ENCODE measurements around the gene UBE2E1. TPM values are rescaled to one million over a fixed set of nuclear protein-coding genes. Genes with fewer than 3 reads are reported as not detected.

Gene UBE2E1
- 98.2 and 285 TPM in 2 replicates for total RNA-seq

DNA sequence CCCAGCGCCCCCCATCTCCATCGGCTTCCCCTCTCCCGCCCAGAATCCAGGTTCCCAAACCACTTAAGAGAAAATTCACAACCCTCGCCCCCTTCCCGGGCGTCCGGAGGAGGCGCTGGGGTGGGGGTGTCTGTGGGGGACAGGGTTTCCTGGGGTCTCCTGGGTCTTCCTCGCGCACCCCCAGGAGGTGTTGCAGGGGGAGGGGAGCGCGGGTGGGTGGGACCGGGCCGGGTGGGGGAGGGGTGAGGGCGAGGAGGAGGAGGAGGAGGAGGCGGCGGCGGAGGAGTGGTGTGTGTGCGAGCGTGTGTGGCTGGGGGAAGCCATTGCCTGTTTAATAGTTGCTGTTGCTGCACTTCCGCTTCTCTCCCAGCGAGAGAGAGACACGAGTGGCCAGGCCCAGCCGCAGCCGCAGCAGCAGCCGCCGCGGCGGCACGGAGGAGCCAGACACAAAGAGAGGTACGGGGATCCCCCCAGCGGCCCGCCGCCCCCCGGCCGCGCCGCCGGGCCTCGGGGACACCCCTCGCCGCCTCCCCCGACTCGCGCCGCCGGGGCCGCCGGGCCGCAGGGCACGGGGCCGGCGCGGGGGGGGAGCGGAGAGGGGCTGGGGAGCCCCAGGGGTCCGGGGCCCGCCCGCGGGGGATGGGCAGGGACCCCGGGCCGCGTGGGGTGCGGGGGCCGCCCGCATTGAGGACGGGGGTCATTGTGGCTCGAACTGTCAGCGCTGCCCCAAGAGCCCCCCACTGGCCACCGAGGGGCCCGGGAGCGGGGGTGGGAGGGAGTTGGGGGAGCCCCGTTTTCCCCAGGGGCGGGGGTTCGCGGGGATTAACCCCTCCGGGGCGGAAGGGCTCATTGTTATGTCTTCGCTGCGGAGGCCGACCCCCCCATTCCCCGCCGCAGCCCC, at the start of gene UBE2E1:
Gene UBE2E1 (plus strand): TSS at position 323 of the 901 bp plus-strand sequence. CDS start 1,315 bp downstream, outside the sequence.
- DNase-seq (ENCODE audit: low read depth) = peak; percentile 50

DNA sequence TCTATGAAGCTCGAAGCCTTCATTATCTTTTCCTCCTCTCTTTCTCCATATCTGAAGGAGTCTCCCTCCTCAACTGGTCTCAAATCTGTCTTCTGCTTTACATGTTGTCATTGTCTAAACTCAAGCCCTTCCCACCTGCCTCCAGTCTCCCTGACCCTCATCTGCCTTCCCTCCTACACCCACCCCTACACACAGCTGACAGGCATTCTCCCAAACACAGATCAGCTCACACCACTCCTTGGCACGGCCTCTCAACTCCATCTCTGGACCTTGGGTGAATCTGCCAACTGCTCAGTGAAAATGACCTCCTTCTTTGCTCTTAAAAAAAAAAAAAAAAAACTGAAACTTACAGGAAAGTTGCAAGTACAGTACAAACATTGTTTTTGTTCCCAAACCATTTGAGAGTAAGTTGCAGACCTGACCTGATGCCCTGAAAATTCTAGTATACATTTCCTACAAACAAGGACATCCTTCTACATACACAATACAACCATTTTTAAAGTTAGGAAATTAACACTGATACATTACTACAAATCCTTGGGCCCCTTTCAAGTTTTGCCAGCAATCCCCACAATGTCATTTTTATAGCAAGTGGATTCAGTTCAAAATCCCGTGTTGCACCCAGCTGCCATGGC, 49.4 kb upstream of the UBE2E1 start:
- no peak for DNase-seq (ENCODE audit: low read depth)

DNA sequence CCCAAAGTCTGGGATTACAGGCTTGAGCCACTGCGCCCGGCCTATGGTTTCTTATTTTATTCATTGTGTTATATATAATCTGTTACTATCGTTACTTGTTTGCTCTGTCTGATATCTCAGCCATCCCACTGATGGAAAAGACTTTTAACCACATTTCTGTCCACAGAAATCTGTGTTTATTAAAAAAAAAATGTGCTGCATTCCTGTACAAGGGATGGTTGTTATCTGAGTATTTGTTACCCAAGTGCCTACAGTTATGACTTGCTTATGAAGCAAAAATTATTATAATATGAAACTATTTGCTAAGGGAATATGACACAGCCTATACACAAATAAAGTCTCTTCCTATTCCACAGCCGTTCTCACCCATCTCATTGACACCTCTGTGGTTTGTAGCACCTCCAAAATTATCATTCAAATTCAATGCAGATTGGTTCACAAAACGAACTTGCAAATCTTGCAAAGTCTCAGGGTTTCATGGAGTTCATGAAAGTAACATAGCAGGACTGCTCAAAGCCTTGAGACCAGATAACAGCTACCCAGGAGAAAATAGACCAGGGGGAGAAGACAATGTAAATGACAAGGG, 47.4 kb upstream of the UBE2E1 start:
- DNase-seq (ENCODE audit: low read depth) = no peak

DNA sequence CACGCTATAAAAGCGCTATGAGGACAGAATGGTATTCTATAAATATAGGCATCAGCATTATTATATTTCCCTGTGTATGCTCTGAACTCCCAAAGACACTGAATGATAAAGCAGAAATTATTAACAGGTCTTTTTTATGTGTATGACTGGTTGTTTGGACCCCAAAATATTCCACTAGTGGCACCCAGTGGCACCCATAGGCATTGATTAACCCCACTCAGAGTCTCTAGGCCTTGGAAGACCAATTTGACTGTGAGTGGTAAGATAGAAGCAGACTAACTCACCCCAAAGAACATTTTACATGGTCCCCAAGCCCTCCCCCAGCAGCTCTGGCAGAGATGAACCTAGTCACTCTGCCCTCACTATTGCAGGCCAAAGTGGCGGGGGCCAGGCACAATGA, 45.4 kb upstream of the UBE2E1 start:
- no peak for DNase-seq (ENCODE audit: low read depth)

DNA sequence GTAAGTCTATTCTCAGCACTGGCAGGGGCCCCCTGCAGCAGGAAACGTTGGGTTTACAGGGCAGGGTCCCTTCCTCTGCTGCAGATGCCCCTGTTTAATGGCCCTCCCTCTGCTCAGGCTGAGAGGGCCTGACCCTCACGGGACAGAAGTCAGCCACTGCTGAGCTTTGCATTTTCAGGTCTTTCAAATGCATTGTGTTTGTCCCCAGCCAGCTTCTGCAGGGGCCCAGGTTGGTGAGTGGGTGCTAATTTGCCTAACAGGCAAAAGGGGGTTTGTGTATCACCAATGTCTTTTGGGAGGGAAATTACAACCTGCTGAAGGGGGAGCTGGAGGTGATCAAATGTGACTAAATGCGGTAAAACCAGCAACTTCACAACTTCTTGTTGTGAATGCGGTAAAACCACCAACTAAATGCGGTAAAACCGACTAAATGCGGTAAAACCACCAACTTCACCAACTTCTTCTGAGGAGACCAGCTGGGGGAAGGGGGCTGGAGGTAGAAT, 44.8 kb upstream of the UBE2E1 start:
- no peak for DNase-seq (ENCODE audit: low read depth)

DNA sequence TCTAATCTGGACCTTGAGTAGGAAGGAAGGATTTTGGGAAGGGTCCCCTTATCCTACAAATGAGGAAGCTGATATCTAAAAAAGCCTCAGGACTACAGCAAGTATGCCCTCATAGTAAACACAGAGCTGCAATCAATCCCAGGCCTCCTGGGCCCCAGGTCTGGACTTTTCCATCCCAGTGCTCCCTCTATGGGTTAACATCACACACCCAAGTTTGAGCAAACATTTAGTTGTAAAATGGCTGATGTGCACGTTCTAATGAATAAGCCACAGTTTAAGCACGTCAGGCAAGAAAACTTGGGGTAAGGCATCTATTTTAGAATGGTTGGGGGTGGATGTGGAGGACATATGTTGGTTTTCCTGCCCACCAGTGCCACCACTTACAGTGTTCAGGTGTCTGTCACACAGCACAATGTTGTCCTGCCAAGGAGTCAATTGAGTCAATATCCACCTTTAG, 44.3 kb upstream of the UBE2E1 start:
- peak; percentile 60 for DNase-seq (ENCODE audit: low read depth)

DNA sequence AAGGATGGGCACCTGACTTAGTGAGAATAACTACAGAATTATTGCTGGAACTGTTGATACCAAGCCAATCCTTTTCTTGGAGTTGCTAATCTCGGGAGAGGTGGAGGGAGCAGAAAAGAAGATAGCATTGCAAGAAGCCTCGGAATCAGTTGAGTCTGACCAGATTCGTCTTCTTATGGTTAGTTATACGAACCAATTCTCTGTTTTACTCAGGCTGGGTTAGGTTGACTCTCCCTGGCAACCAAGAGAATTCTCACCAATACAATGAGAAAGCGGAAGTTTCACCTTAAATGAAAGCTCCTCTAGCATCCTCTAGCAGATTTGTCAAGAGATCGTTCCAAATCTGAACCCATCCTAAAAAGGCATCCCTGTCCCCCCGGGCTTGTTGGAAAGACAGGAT, 43.5 kb upstream of the UBE2E1 start:
- DNase-seq (ENCODE audit: low read depth) = no peak

DNA sequence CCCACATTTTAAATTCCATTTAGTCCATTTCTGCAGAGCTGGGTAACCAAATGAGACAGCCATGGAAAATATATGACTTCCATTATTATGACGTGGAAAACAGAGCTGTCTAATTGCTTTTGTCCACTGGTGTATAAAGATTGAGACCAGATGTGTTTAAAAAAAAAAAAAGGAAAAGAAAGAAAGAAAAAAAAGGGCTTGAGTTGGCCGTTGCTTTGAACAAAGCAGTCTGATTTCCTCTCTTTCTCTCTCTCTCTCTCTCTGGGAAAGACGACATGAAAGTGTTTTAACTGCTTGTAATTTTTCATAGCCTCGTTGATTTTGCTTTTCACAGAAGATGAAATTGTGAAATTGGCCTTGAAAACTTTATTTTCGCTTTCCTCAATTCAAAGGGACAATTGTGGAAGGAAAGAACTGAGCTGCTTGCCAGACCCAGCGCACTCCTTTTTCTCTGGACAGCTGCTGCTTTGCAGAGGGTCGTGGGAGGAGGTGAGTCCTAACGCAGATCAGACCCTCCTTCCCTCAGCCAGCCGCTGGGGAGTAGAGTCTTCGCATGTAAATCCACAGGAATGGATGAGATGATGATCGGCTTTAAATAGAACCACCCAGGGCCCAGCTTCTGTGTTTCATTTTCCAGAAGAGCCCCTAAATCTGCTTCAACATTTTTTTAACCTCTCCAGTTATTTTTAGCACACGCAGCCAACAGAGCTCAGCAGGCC, 42.8 kb upstream of the UBE2E1 start:
- no peak for DNase-seq (ENCODE audit: low read depth)

DNA sequence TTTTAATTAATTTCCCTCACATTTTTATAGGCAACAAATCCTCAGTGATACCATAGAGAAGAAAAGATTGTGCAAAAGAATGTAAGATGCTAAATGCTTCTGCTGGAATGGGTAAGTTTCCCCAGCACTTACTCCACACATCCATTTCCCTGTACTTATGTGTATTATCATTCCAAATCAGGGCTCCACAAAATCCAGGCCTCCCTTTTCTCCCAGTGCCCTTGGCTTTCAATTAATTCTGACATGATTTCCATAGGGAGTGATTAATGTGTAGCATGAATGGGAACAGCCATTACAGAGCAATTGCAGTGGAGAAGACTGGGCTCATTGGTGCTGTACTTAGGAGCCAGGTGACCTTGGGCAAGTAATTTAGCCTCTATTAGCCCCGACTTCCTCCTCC, 41.3 kb upstream of the UBE2E1 start:
- no peak for DNase-seq (ENCODE audit: low read depth)

DNA sequence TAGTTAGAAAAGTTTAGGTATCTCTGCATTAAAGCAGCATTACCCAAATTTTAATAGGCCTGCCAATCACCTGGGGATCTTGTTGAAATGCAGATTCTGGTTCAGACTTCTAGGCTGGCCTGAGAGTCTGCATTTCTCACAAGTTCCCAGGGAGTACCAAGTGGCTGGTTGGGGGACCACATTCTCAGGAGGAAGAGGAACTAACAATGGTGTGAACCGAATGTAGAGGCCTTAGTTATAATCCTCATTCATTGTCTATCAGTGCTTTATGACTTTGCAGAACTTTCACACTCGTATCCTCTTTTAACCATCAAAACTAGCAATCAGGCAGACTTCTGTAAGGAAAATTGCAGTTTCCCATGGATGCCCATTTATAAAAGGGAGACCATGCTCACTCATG, 38.2 kb upstream of the UBE2E1 start:
- no peak for DNase-seq (ENCODE audit: low read depth)

DNA sequence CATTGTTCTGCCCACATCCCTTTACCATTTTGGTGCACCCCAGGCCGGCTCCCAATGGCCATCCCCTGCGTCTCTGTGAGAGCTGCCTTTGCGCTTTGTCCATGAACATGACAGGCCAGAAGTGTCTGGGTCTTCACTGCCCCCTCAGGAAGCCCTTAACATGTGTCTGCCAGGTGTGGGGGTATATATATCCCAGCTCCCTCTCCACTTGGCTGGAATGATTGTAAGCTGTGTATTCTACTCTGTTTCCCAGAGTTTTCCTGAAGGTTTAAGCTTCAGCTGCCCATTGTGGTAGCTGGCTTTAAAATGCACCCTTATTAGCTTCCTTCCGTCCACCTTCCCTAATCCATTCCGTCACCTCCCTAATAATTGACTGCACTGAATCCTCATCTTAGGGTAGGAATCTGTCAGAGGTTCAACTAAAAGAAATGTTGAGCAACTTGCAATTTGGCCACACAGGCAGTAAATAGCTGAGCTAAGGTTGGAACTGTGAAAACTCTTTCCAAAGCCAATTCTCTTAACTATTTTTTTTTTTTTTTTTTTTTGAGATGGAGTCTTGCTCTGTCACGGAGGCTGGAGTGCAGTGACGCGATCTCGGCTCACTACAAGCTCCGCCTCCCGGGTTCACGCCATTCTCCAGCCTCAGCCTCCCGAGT, 30.4 kb upstream of the UBE2E1 start:
- no peak for DNase-seq (ENCODE audit: low read depth)

DNA sequence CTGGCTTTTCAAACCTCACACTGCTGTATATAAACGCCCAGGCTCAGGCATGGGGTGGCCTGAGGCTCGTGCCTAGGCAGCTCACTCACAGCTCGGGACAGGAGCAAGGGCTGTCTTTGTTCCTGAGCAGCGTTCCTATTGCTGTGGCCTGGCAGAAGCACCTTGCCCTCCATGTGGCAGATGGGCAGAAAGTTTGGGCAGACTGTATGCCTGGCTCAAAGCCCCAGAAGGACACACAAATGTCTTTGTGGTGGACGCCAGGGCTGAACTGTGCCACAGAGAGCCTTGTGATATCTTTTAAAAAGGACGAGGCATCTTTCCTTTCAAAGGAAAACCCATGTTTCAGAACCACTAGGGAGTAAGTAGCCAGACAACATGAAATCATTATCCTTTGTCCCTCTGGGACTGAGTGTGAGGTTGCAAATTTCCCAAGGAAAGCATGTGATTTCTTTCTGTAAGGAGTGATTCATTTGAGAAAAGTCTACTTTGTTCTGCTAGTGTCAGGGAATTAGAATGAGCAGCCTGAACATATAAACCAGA, 29.3 kb upstream of the UBE2E1 start:
- DNase-seq (ENCODE audit: low read depth) = peak; percentile 87

DNA sequence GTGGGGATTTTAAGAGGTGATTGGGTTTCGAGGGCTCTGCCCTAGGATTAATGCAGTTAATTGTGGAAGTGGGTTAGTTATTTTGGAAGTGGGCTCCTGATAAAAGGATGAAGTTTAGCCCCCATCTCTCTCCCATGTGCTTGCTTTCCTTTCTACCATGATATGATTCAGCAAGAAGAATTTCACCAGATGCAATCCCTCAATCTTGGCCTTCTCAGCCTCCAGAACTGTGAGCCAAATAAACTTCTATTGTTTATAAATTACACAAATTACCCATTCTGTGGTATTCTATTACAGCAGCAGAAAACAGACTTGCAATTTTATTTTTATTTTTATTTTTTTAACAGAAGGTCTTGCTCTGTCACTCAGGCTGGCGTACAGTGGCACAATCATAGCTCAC, 27.3 kb upstream of the UBE2E1 start:
- no peak for DNase-seq (ENCODE audit: low read depth)

DNA sequence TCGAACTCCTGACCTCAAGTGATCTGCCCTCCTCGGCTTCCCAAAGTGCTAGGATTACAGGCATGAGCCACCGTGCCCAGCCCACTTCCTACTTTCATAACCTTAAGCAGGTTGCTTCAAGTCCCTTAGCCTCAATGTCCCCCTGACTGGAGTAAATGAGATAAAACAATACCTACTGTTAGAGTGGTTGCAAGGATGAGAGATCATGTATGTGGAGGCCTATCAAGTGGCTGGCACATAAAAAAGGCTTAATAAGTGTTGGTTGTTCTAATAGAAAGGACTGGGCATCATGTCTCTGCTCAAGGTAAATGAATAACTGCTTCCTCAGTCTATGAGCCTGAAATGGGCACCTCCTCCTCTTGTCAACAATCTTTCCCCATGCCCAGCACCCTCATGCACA, 25.9 kb upstream of the UBE2E1 start:
- DNase-seq (ENCODE audit: low read depth) = peak; percentile 75

DNA sequence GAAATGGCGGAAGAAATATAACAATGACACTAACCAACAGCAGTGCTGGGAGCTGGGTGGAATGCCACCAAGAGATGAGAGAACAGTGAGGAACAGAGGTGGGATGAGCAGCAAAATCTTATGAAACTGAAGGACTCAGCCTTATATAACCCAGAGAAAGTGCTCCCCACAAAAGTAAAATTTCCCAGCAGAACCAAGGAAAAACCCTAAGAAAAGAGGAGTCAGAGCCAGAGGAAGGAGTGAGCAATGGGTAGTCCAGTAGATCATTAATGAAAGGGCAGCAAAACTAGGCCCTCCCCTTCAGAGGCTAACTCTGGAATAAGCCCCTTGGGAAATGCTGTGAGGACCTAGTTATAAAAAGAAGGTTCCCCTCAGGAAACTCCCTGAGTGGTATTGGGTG, 24.7 kb upstream of the UBE2E1 start:
- no peak for DNase-seq (ENCODE audit: low read depth)

DNA sequence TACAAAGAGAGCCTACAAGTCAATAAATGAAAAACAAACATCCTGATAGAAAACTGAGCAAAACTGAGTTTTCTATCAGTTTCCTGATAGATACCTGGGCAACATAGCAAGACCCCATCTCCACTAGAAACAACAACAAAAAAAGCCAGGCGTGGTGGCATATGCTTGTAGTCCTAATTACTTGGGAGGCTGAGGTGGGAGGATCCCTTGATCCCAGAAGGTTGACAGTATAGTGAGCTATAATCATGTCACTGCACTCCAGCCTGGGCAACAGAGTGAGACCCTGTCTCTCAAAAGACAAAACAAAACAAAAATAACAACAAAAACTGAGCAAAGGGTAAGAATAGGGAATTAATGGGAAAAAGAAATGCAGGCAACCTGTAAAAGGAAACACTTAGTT, 23.9 kb upstream of the UBE2E1 start:
- no peak for DNase-seq (ENCODE audit: low read depth)

DNA sequence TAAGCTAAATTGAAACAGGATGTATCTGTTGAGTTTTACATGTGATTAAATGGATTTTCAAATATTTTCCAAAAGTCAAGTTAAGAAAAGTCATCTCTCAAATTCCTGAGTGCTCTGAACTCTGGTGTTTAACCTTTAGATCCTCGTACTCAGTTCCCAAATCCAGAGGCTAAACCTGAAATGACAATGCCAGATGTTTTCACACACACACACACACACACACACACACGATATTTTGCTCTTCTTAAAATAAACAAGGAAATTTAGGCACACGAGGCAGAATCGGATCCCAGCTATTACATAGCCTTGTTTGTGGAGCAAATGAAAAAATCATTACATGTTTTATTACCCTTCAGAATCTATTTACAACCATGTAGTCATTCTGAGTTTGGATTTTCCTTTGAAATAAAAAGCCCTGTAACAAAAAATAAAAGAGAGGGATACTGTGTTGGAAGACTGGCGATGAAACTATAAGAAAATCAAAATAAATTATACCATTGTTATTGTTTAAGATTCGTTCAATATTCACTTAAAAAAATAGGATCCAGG, 20.6 kb upstream of the UBE2E1 start:
- DNase-seq (ENCODE audit: low read depth) = no peak

DNA sequence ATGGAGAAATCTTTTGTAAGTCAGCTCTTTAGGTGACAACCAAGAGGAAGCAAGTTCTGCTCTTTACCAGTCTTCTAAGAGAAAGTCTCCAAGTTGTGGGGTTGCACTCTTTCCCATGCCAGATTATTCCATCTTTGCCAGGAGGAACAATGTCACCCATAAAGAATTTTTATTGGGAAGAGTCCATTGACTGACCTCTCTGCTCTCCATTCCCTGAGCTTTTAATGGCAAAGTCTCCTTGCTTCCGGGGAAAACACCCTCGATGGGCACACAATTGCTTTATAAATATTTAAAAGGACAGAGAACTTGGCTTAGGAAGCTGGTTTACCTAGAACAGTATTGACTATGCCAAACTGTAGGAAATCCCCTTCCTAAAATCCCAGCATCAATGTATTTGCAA, 19.9 kb upstream of the UBE2E1 start:
- DNase-seq (ENCODE audit: low read depth) = no peak

DNA sequence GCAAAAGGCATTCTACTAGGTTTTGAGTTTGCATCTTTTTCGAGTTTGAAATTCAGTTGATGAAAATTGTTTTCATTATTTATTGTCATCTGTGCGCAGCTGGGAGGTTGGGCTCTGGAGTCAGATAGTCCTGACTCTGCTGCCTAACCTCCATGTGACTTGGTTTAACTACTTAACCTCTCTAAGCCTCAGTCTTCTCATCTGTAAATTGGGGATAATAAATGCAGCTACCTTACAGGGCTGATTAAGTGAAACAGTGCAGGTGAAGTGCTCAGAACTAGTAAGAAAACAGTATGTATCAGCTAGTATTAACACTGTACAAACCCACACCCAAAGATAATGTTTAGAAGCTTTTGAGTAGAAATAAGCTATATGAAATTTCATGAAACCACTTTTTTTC, 14.1 kb upstream of the UBE2E1 start:
- DNase-seq (ENCODE audit: low read depth) = no peak

DNA sequence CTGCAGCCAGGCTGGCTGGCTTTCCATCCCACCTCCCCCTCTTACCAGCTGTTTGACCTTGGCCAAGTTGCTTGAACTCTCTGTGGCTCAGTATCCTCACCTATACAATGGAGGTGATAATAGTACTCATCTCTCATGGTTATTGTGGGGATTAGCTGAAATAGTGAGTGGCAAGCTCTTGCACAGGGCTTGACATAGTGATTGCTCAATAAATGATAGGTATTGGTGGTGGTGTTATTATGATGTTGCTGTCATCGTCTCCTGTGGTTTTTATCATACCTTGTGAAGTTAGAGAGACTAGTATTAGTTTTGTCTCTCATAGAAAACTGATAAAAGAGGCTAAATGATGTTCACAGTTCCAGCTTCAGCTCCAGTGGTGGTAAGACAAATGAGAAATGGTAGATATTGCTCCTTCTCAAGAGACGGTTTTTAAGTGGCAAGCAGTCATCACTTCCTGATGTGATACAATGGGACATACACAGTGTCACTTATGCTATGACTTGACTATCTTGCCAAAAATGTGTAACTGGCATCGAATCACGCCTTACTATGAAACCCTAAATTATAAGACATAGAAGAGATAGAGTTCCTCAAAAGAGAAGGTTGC, 12.1 kb upstream of the UBE2E1 start:
- no peak for DNase-seq (ENCODE audit: low read depth)

All from renal cortical epithelial cell (primary cell).